GM12878 (cell line): ENCODE results near the gene PREP. TPM values are rescaled to one million over a fixed set of nuclear protein-coding genes. Genes with fewer than 3 reads are reported as not detected.

Experiments used
- CBX3 ChIP-seq: fragments of 200-600 bp; sonication (generic); IDR thresholded peaks from 2 replicates; pipeline ENCODE4 v1.6.1; 2016; ENCODE audit warnings: low read depth, borderline replicate concordance
- CEBPZ ChIP-seq: fragments of 150-350 bp; IDR thresholded peaks from 2 replicates; pipeline ENCODE4 v1.6.1; 2016; ENCODE audit warnings: low read depth, low read length
- CHD4 ChIP-seq: fragments of 200-600 bp; sonication (generic); IDR thresholded peaks from 2 replicates; pipeline ENCODE4 v1.6.1; 2016; ENCODE audit warnings: mild to moderate bottlenecking
- E2F8 ChIP-seq: fragments of 450-650 bp; IDR thresholded peaks from 2 replicates; pipeline ENCODE4 v1.6.1; 2018; ENCODE audit warnings: mild to moderate bottlenecking, low read depth, moderate library complexity; ENCODE audit not compliant: partially characterized antibody
- ELK1 ChIP-seq: IDR thresholded peaks from 2 replicates; pipeline ENCODE4 v1.6.1; 2012; ENCODE audit warnings: low read depth, low read length, improper control_type of control experiment
- RUNX3 ChIP-seq: IDR thresholded peaks from 2 replicates; pipeline ENCODE4 v1.6.1; 2012; ENCODE audit warnings: low read length, inconsistent platforms
- polyA plus RNA-seq, 11 experiments: library from polyadenylated mRNA; depleted of rRNA in 4 of 11; unstranded in 6 of 11; stranded (reverse) in 5 of 11; fragments of >200 nt; fragmentation: Nextera tagmentation in 4 of 11; fragmentation: Illumina TruSeq in 1 of 11; extraction: Ambion mirVana in 4 of 11; extraction: Trizol in 1 of 11; gene quantifications; 1 replicate in 1 of 11; 2 replicates in 10 of 11; pipeline versions ENCODE4 v1.2.1 to v1.2.3, GENCODE V29; 2011 to 2016; ENCODE audit warnings: inconsistent platforms in 2 of 11, missing spikeins in 2 of 11, low read depth in 1 of 11
- total RNA-seq, 4 experiments: library from RNA; depleted of rRNA in 3 of 4; stranded (reverse); fragments of >200 nt in 3 of 4; fragmentation: Illumina TruSeq in 1 of 4; extraction: Trizol in 1 of 4; gene quantifications; 2 replicates each; pipeline versions ENCODE4 v1.2.1 to v1.2.3, GENCODE V29; 2013 to 2021

PREP gene
- total and polyA plus RNA-seq, 10 of the 15 experiments (the other 5 are each of a cell fraction or from before 2014, with no cell fraction given) = 6.5 to 33.6 (median 18.1) TPM

- TF ChIP-seq E2F8 (no peak), CBX3 (no peak), ELK1 (no peak), CHD4 (no peak), RUNX3 (no peak), CEBPZ (no peak)
These were observed 82.1 kb downstream of the PREP start (continued) for GRCh38 chr6:105320765-105321164.
